GM23338 (cell line): ENCODE results near the gene SMYD3. TPM values are rescaled to one million over a fixed set of nuclear protein-coding genes. Genes with fewer than 3 reads are reported as not detected.

ENCODE experiments used
- ATAC-seq: fragments of 200-7000 bp; cut with Tn5 transposase; 3 replicates; pipeline ENCODE4 v1.9.1; 2020
- DNase-seq: peaks from one replicate; pipeline ENCODE4 v3.0.0-alpha.2; 2015; ENCODE audit warnings: low spot score
- H2AFZ ChIP-seq: fragments of 200-600 bp; sonication (generic); 2 replicates; pipeline ENCODE4 v1.8.0; 2016; ENCODE audit warnings: antibody characterized with exemption, mild to moderate bottlenecking, moderate library complexity
- H3F3A ChIP-seq: fragments of 200-600 bp; sonication (generic); replicated peaks from 2 replicates; pipeline ENCODE4 v1.8.0; 2017; ENCODE audit warnings: antibody characterized with exemption, mixed run types, low read depth
- H3K27ac ChIP-seq: fragments of 200-600 bp; sonication (generic); 2 replicates; pipeline ENCODE4 v1.6.1; 2016; ENCODE audit warnings: low read depth
- H3K27me3 ChIP-seq: fragments of 200-600 bp; sonication (generic); 2 replicates; pipeline ENCODE4 v1.8.0; 2016; ENCODE audit warnings: mild to moderate bottlenecking, mixed run types, moderate library complexity; ENCODE audit not compliant: insufficient read depth
- H3K36me3 ChIP-seq: fragments of 200-600 bp; sonication (generic); 2 replicates; pipeline ENCODE4 v1.8.0; 2016; ENCODE audit warnings: mild to moderate bottlenecking; ENCODE audit not compliant: insufficient read depth
- H3K4me1 ChIP-seq: fragments of 200-600 bp; sonication (generic); 2 replicates; pipeline ENCODE4 v1.8.0; 2016; ENCODE audit warnings: mild to moderate bottlenecking, moderate library complexity; ENCODE audit not compliant: insufficient read depth
- H3K4me2 ChIP-seq: fragments of 200-600 bp; sonication (generic); 2 replicates; pipeline ENCODE4 v1.7.1; 2017; ENCODE audit warnings: mixed run types
- H3K4me3 ChIP-seq: fragments of 200-600 bp; sonication (generic); 2 replicates; pipeline ENCODE4 v1.6.1; 2016; ENCODE audit warnings: mixed run types
- H3K79me2 ChIP-seq: fragments of 200-600 bp; sonication (generic); replicated peaks from 2 replicates; pipeline ENCODE4 v1.8.0; 2017; ENCODE audit warnings: mild to moderate bottlenecking; ENCODE audit not compliant: insufficient read depth
- H3K9me2 ChIP-seq: fragments of 200-600 bp; sonication (generic); 2 replicates; pipeline ENCODE4 v1.8.0; 2017; ENCODE audit not compliant: insufficient read depth
- H4K20me1 ChIP-seq: fragments of 200-600 bp; sonication (generic); replicated peaks from 2 replicates; pipeline ENCODE4 v1.8.0; 2017; ENCODE audit warnings: mild to moderate bottlenecking; ENCODE audit not compliant: insufficient read depth
- H3K27ac Mint-ChIP-seq: 2 replicates; pipeline ENCODE4 v1.8.0; 2020; ENCODE audit warnings: inconsistent platforms, mild to moderate bottlenecking, moderate library complexity, mixed read lengths
- H3K27me3 Mint-ChIP-seq: 3 replicates; pipeline ENCODE4 v1.8.0; 2022; ENCODE audit warnings: low read depth, mild to moderate bottlenecking, moderate library complexity, mixed read lengths, inconsistent platforms; ENCODE audit not compliant: insufficient read depth, poor library complexity
- H3K36me3 Mint-ChIP-seq: 3 replicates; pipeline ENCODE4 v1.8.0; 2021; ENCODE audit warnings: low read depth, mild to moderate bottlenecking, inconsistent platforms, moderate library complexity, mixed read lengths
- H3K4me1 Mint-ChIP-seq: 3 replicates; pipeline ENCODE4 v1.8.0; 2020; ENCODE audit warnings: mild to moderate bottlenecking, inconsistent platforms, mixed read lengths
- H3K4me3 Mint-ChIP-seq: 3 replicates; pipeline ENCODE4 v1.8.0; 2021; ENCODE audit warnings: moderate library complexity, mild to moderate bottlenecking, inconsistent platforms, mixed read lengths
- H3K9me3 Mint-ChIP-seq: 3 replicates; pipeline ENCODE4 v1.8.0; 2020; ENCODE audit warnings: moderate library complexity, mild to moderate bottlenecking, inconsistent platforms, mixed read lengths
- CREB1 ChIP-seq: fragments of 250-450 bp; sonication (Bioruptor Pico); IDR thresholded peaks from 2 replicates; pipeline ENCODE4 v1.5.0; 2020; ENCODE audit warnings: low read depth, mild to moderate bottlenecking, moderate library complexity
- ETS1 ChIP-seq: IDR thresholded peaks from 2 replicates; pipeline ENCODE4 v1.6.1; 2016; ENCODE audit warnings: antibody characterized with exemption
- EZH2 ChIP-seq: fragments of 200-600 bp; sonication (generic); IDR thresholded peaks from one replicate; pipeline ENCODE4 v1.8.0; 2017; ENCODE audit warnings: antibody characterized with exemption, mild to moderate bottlenecking, low read depth; ENCODE audit not compliant: unreplicated experiment
- EZH2phosphoT487 ChIP-seq: fragments of 200-600 bp; sonication (generic); IDR thresholded peaks from one replicate; pipeline ENCODE4 v1.8.1; 2018; ENCODE audit warnings: antibody characterized with exemption; ENCODE audit not compliant: unreplicated experiment
- JUNB ChIP-seq: IDR thresholded peaks from one replicate; pipeline ENCODE4 v1.6.1; 2016; ENCODE audit warnings: antibody characterized with exemption; ENCODE audit not compliant: unreplicated experiment
- NANOG ChIP-seq: IDR thresholded peaks from 2 replicates; pipeline ENCODE4 v1.6.1; 2016; ENCODE audit warnings: antibody characterized with exemption, borderline replicate concordance
- POLR2AphosphoS5 ChIP-seq: IDR thresholded peaks from 2 replicates; pipeline ENCODE4 v1.6.1; 2016; ENCODE audit warnings: antibody characterized with exemption, low read depth
- STAT1 ChIP-seq: IDR thresholded peaks from one replicate; pipeline ENCODE4 v1.6.1; 2016; ENCODE audit warnings: antibody characterized with exemption; ENCODE audit not compliant: unreplicated experiment
- ZNF114 ChIP-seq: fragments of 250-450 bp; sonication (Bioruptor Pico); IDR thresholded peaks from 2 replicates; pipeline ENCODE4 v1.5.0; 2020; ENCODE audit warnings: mild to moderate bottlenecking, moderate library complexity
- ZNF331 ChIP-seq: fragments of 250-450 bp; sonication (Bioruptor Pico); IDR thresholded peaks from 2 replicates; pipeline ENCODE4 v1.5.0; 2020; ENCODE audit warnings: low read depth, mild to moderate bottlenecking, moderate library complexity
- polyA plus RNA-seq: library from polyadenylated mRNA; unstranded; fragments of >200 nt; fragmentation: Nextera tagmentation; extraction: Ambion mirVana; gene quantifications from 2 replicates; pipeline ENCODE4 v1.2.1, GENCODE V29; 2016
- total RNA-seq: library from RNA; depleted of rRNA; stranded (reverse); fragments of >200 nt; shearing (Covaris generic); gene quantifications from 2 replicates; pipeline ENCODE4 v1.2.3, GENCODE V29; 2014
- TF ChIP-seq, protein P1 (sequence below): fragments of 250-450 bp; sonication (Bioruptor Pico); IDR thresholded peaks from 2 replicates; pipeline ENCODE4 v1.5.0; 2020; ENCODE audit warnings: mild to moderate bottlenecking, moderate library complexity
- TF ChIP-seq, protein P2 (sequence below), 2 experiments: fragments of 200-600 bp in 1 of 2; sonication (generic) in 1 of 2; conservative IDR thresholded peaks; 2 replicates each; pipeline versions ENCODE4 v1.5.1 to v1.6.1; 2016 to 2017; ENCODE audit warnings: antibody characterized with exemption in 2 of 2, low read depth in 2 of 2, mild to moderate bottlenecking in 2 of 2, moderate library complexity in 1 of 2

The SMYD3 gene
- total and polyA plus RNA-seq, 2 experiments from 2014 or later = 31.8 to 34.4 TPM

DNA sequence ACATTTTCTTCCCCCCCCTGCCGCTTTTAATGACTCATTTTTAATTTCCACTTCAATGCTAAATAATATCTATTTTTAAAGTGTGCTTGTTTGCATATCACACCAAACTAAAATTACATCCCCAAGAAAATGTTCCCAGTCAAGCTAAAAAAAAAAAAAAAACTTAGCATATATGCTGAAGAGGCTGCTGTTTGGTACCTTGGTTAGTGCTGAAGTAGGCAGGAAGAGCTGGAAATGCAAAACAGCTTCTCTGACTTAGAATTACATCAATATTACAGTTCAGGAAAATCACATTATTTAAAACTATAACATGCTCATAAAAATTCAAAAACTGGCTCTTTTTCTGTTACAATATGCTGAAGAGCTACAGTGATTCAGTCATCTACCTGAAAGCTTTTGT lies 372.3 kb downstream of the SMYD3 start:
- no peaks in the 10 kb centered on the region for H3K27me3 Mint-ChIP-seq
- Histone ChIP-seq H4K20me1 (no peaks in the 10 kb centered on the region), H3K9me2 (0 out of 2 replicates have a peak, but pooled peaks cover 6% of the 10 kb centered on the region), H3K4me3 (no peak overlapping the region), H3K79me2 (no peaks in the 10 kb centered on the region), H2AFZ (no peak overlapping the region), H3F3A (no peaks in the 10 kb centered on the region), H3K4me2 (no peak overlapping the region), H3K36me3 (no peaks in the 10 kb centered on the region), H3K4me1 (no peaks in the 10 kb centered on the region), H3K27ac (no peak overlapping the region), H3K27me3 (no peaks in the 10 kb centered on the region)
- no peaks in the 10 kb centered on the region for H3K4me1 Mint-ChIP-seq
- no peak overlapping the region for H3K4me3 Mint-ChIP-seq
- no peaks in the 10 kb centered on the region for H3K9me3 Mint-ChIP-seq
- no peaks in the 10 kb centered on the region for H3K36me3 Mint-ChIP-seq
- no peak for ATAC-seq
- H3K27ac Mint-ChIP-seq = no peak overlapping the region
- TF ChIP-seq ZNF331 (CRISPR knock-in tag) = no peak
- no peak for DNase-seq

DNA sequence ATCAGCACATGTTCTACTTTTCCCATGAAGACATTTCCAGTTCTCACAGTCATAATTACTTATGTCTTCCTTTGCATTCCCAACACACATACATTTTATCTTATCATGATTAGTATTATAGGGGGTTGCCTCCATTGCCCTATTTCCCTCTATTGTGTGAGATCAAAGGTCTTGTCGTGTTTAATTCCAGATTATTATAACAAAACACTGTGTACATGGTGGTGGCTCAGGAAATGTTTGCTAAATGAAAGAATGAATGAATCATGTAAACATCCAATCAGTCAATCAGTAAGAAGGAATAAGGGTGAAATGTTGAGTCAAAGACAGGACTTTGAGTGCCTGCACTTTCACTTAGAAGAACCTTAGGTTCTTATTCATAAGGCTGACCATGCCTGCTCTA lies 376.0 kb downstream of the SMYD3 start:
- Mint-ChIP-seq H3K27me3 (peaks cover 2% of the 10 kb centered on the region), H3K9me3 (no peaks in the 10 kb centered on the region; the same call in 2 of the 3 replicates), H3K4me3 (no peak overlapping the region), H3K4me1 (no peaks in the 10 kb centered on the region), H3K27ac (no peak overlapping the region), H3K36me3 (no peaks in the 10 kb centered on the region)
- H3K36me3 ChIP-seq = no peaks in the 10 kb centered on the region
- no peaks in the 10 kb centered on the region for H4K20me1 ChIP-seq
- H3K27me3 ChIP-seq = no peaks in the 10 kb centered on the region
- H3F3A ChIP-seq = no peaks in the 10 kb centered on the region
- no peak overlapping the region for H3K4me3 ChIP-seq
- DNase-seq (no peak), ATAC-seq (no peak)
- H3K9me2 ChIP-seq = 0 out of 2 replicates have a peak, but pooled peaks cover 6% of the 10 kb centered on the region
- H2AFZ ChIP-seq = no peak overlapping the region
- H3K4me1 ChIP-seq = no peaks in the 10 kb centered on the region
- H3K4me2 ChIP-seq = no peak overlapping the region
- H3K79me2 ChIP-seq = no peaks in the 10 kb centered on the region
- H3K27ac ChIP-seq = no peak overlapping the region
- TF ChIP-seq CREB1 (CRISPR knock-in tag) (no peak), JUNB (no peak), STAT1 (no peak), POLR2AphosphoS5 (no peak), EZH2 (no peak), NANOG (no peak), ZNF331 (CRISPR knock-in tag) (no peak), ZNF114 (no peak), ETS1 (no peak), EZH2phosphoT487 (no peak)
- TF ChIP-seq, protein P1, sequence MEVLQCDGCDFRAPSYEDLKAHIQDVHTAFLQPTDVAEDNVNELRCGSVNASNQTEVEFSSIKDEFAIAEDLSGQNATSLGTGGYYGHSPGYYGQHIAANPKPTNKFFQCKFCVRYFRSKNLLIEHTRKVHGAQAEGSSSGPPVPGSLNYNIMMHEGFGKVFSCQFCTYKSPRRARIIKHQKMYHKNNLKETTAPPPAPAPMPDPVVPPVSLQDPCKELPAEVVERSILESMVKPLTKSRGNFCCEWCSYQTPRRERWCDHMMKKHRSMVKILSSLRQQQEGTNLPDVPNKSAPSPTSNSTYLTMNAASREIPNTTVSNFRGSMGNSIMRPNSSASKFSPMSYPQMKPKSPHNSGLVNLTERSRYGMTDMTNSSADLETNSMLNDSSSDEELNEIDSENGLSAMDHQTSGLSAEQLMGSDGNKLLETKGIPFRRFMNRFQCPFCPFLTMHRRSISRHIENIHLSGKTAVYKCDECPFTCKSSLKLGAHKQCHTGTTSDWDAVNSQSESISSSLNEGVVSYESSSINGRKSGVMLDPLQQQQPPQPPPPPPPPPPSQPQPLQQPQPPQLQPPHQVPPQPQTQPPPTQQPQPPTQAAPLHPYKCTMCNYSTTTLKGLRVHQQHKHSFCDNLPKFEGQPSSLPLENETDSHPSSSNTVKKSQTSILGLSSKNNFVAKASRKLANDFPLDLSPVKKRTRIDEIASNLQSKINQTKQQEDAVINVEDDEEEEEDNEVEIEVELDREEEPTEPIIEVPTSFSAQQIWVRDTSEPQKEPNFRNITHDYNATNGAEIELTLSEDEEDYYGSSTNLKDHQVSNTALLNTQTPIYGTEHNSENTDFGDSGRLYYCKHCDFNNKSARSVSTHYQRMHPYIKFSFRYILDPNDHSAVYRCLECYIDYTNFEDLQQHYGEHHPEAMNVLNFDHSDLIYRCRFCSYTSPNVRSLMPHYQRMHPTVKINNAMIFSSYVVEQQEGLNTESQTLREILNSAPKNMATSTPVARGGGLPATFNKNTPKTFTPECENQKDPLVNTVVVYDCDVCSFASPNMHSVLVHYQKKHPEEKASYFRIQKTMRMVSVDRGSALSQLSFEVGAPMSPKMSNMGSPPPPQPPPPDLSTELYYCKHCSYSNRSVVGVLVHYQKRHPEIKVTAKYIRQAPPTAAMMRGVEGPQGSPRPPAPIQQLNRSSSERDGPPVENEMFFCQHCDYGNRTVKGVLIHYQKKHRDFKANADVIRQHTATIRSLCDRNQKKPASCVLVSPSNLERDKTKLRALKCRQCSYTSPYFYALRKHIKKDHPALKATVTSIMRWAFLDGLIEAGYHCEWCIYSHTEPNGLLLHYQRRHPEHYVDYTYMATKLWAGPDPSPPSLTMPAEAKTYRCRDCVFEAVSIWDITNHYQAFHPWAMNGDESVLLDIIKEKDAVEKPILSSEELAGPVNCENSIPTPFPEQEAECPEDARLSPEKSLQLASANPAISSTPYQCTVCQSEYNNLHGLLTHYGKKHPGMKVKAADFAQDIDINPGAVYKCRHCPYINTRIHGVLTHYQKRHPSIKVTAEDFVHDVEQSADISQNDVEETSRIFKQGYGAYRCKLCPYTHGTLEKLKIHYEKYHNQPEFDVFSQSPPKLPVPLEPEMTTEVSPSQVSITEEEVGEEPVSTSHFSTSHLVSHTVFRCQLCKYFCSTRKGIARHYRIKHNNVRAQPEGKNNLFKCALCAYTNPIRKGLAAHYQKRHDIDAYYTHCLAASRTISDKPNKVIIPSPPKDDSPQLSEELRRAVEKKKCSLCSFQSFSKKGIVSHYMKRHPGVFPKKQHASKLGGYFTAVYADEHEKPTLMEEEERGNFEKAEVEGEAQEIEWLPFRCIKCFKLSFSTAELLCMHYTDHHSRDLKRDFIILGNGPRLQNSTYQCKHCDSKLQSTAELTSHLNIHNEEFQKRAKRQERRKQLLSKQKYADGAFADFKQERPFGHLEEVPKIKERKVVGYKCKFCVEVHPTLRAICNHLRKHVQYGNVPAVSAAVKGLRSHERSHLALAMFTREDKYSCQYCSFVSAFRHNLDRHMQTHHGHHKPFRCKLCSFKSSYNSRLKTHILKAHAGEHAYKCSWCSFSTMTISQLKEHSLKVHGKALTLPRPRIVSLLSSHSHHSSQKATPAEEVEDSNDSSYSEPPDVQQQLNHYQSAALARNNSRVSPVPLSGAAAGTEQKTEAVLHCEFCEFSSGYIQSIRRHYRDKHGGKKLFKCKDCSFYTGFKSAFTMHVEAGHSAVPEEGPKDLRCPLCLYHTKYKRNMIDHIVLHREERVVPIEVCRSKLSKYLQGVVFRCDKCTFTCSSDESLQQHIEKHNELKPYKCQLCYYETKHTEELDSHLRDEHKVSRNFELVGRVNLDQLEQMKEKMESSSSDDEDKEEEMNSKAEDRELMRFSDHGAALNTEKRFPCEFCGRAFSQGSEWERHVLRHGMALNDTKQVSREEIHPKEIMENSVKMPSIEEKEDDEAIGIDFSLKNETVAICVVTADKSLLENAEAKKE (CRISPR knock-in tag) = no peak
- TF ChIP-seq, protein P2, sequence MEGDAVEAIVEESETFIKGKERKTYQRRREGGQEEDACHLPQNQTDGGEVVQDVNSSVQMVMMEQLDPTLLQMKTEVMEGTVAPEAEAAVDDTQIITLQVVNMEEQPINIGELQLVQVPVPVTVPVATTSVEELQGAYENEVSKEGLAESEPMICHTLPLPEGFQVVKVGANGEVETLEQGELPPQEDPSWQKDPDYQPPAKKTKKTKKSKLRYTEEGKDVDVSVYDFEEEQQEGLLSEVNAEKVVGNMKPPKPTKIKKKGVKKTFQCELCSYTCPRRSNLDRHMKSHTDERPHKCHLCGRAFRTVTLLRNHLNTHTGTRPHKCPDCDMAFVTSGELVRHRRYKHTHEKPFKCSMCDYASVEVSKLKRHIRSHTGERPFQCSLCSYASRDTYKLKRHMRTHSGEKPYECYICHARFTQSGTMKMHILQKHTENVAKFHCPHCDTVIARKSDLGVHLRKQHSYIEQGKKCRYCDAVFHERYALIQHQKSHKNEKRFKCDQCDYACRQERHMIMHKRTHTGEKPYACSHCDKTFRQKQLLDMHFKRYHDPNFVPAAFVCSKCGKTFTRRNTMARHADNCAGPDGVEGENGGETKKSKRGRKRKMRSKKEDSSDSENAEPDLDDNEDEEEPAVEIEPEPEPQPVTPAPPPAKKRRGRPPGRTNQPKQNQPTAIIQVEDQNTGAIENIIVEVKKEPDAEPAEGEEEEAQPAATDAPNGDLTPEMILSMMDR (conservative IDR thresholded peaks at IDR 0.05; ENCODE audit: low read depth in 2 of 2) = no peak
